OCI-LY1 (cell line): Measurements from ENCODE around the gene INHA.

Experiments used
- H2AFZ ChIP-seq: fragments of 200-600 bp; sonication (generic), shearing (Covaris generic); 2 replicates; pipeline ENCODE4 v1.6.0; 2014; ENCODE audit warnings: antibody characterized with exemption, mild to moderate bottlenecking, low read length
- H3F3A ChIP-seq: fragments of 200-600 bp; sonication (generic), shearing (Covaris generic); 2 replicates; pipeline ENCODE4 v1.6.0; 2014; ENCODE audit warnings: mild to moderate bottlenecking, antibody characterized with exemption, low read length, moderate library complexity; ENCODE audit not compliant: insufficient read depth
- H3K27ac ChIP-seq: fragments of 200-600 bp; sonication (generic); 2 replicates; pipeline ENCODE4 v1.5.1; 2014; ENCODE audit warnings: low read length, mixed run types, mild to moderate bottlenecking, low read depth; ENCODE audit not compliant: poor library complexity, severe bottlenecking
- H3K27me3 ChIP-seq: fragments of 200-600 bp; sonication (generic); 2 replicates; pipeline ENCODE4 v1.6.0; 2014; ENCODE audit warnings: antibody characterized with exemption, mild to moderate bottlenecking, low read length, moderate library complexity; ENCODE audit not compliant: insufficient read depth
- H3K36me3 ChIP-seq: fragments of 200-600 bp; sonication (generic); 2 replicates; pipeline ENCODE4 v1.6.1; 2014; ENCODE audit warnings: mild to moderate bottlenecking, antibody characterized with exemption, low read length, moderate library complexity, mixed read lengths; ENCODE audit not compliant: insufficient read depth
- H3K4me1 ChIP-seq: fragments of 200-600 bp; sonication (generic); 2 replicates; pipeline ENCODE4 v1.5.1; 2014; ENCODE audit warnings: mild to moderate bottlenecking, low read length, moderate library complexity; ENCODE audit not compliant: insufficient read depth, severe bottlenecking
- H3K4me2 ChIP-seq: fragments of 200-600 bp; sonication (generic), shearing (Covaris generic); 2 replicates; pipeline ENCODE4 v1.6.1; 2014; ENCODE audit warnings: low read length
- H3K4me3 ChIP-seq: fragments of 200-600 bp; sonication (generic); 2 replicates; pipeline ENCODE4 v1.5.1; 2014; ENCODE audit warnings: low read length, low read depth, mild to moderate bottlenecking, mixed read lengths; ENCODE audit not compliant: poor library complexity, severe bottlenecking
- H3K79me2 ChIP-seq: fragments of 200-600 bp; shearing (Covaris generic); 2 replicates; pipeline ENCODE4 v1.6.1; 2016; ENCODE audit warnings: mixed run types, low read length, mixed read lengths; ENCODE audit not compliant: insufficient read depth
- H3K9ac ChIP-seq: fragments of 200-600 bp; sonication (generic), shearing (Covaris generic); 2 replicates; pipeline ENCODE4 v1.6.1; 2014; ENCODE audit warnings: mild to moderate bottlenecking, low read length, mixed read lengths
- H3K9me2 ChIP-seq: fragments of 200-600 bp; sonication (generic), shearing (Covaris generic); 2 replicates; pipeline ENCODE4 v1.6.1; 2014; ENCODE audit warnings: low read depth, mild to moderate bottlenecking, low read length, mixed read lengths
- H3K9me3 ChIP-seq: fragments of 200-600 bp; shearing (Covaris generic); 2 replicates; pipeline ENCODE4 v1.6.1; 2014; ENCODE audit warnings: low read length, mixed read lengths
- H4K20me1 ChIP-seq: fragments of 200-600 bp; sonication (generic), shearing (Covaris generic); 2 replicates; pipeline ENCODE4 v1.6.0; 2016; ENCODE audit warnings: mild to moderate bottlenecking, low read length; ENCODE audit not compliant: insufficient read depth
- EZH2 ChIP-seq: fragments of 200-600 bp; sonication (generic), shearing (Covaris generic); IDR thresholded peaks from 2 replicates; pipeline ENCODE4 v1.8.0; 2017; ENCODE audit warnings: borderline replicate concordance, mixed run types, mild to moderate bottlenecking, antibody characterized with exemption, low read length, moderate library complexity, mixed read lengths
- TF ChIP-seq, protein P1 (sequence below): fragments of 200-600 bp; sonication (generic), shearing (Covaris generic); IDR thresholded peaks from 2 replicates; pipeline ENCODE4 v1.5.1; 2017; ENCODE audit warnings: mild to moderate bottlenecking, antibody characterized with exemption, low read length, moderate library complexity, mixed read lengths

Gene INHA

GRCh38 chr2:219598308-219599078, 26.4 kb downstream of the INHA start:
- H3K9ac ChIP-seq = peak overlapping the region; percentile 75
- peak overlapping the region; percentile 69 for H3K4me3 ChIP-seq
- H3K9me2 ChIP-seq = no peaks in the 10 kb centered on the region
- no peaks in the 10 kb centered on the region for H3F3A ChIP-seq
- TF ChIP-seq EZH2 = no peak
- TF ChIP-seq, protein P1, sequence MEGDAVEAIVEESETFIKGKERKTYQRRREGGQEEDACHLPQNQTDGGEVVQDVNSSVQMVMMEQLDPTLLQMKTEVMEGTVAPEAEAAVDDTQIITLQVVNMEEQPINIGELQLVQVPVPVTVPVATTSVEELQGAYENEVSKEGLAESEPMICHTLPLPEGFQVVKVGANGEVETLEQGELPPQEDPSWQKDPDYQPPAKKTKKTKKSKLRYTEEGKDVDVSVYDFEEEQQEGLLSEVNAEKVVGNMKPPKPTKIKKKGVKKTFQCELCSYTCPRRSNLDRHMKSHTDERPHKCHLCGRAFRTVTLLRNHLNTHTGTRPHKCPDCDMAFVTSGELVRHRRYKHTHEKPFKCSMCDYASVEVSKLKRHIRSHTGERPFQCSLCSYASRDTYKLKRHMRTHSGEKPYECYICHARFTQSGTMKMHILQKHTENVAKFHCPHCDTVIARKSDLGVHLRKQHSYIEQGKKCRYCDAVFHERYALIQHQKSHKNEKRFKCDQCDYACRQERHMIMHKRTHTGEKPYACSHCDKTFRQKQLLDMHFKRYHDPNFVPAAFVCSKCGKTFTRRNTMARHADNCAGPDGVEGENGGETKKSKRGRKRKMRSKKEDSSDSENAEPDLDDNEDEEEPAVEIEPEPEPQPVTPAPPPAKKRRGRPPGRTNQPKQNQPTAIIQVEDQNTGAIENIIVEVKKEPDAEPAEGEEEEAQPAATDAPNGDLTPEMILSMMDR = no peak
- H4K20me1 ChIP-seq = no peaks in the 10 kb centered on the region
- peaks cover 8% of the 10 kb centered on the region; the same call in 1 of the 2 replicates for H3K36me3 ChIP-seq
- H3K27ac ChIP-seq = peak overlapping the region; percentile 42
- H3K79me2 ChIP-seq = no peaks in the 10 kb centered on the region
- peak overlapping the region; percentile 83 for H3K4me2 ChIP-seq
- peaks cover 12% of the 10 kb centered on the region for H3K4me1 ChIP-seq
- H3K27me3 ChIP-seq = no peaks in the 10 kb centered on the region
- H2AFZ ChIP-seq = 0 out of 2 replicates have a peak overlapping the region, but pooled peaks have one; percentile 38
- H3K9me3 ChIP-seq = no peaks in the 10 kb centered on the region

- H3K4me1 ChIP-seq = peaks cover under 1% of the 10 kb centered on the region
- no peak overlapping the region for H3K4me3 ChIP-seq
- H3K4me2 ChIP-seq = no peak overlapping the region
- H3F3A ChIP-seq = no peaks in the 10 kb centered on the region
- no peak for TF ChIP-seq EZH2
- TF ChIP-seq, protein P1 = no peak
- no peaks in the 10 kb centered on the region for H3K79me2 ChIP-seq
- no peak overlapping the region for H3K27ac ChIP-seq
- no peaks in the 10 kb centered on the region for H3K27me3 ChIP-seq
- no peak overlapping the region for H2AFZ ChIP-seq
- H3K9me3 ChIP-seq = no peaks in the 10 kb centered on the region
- H4K20me1 ChIP-seq = no peaks in the 10 kb centered on the region
- H3K9me2 ChIP-seq = no peaks in the 10 kb centered on the region
- peaks cover 25% of the 10 kb centered on the region; the same call in 1 of the 2 replicates for H3K36me3 ChIP-seq
- H3K9ac ChIP-seq = no peak overlapping the region
Measured at GRCh38 chr2:219603771-219604170, 31.7 kb downstream of the INHA start.

GRCh38 chr2:219605607-219605954, 33.5 kb downstream of the INHA start:
- no peak for TF ChIP-seq EZH2
- TF ChIP-seq, protein P1 = no peak
- H3K4me3 ChIP-seq = no peak overlapping the region
- no peaks in the 10 kb centered on the region for H3K9me2 ChIP-seq
- H3K9ac ChIP-seq = no peak overlapping the region
- H3K4me1 ChIP-seq = no peaks in the 10 kb centered on the region
- H4K20me1 ChIP-seq = no peaks in the 10 kb centered on the region
- H3K36me3 ChIP-seq = peaks cover 25% of the 10 kb centered on the region; the same call in 1 of the 2 replicates
- no peaks in the 10 kb centered on the region for H3K9me3 ChIP-seq
- no peak overlapping the region for H3K4me2 ChIP-seq
- H3K79me2 ChIP-seq = no peaks in the 10 kb centered on the region
- H3K27me3 ChIP-seq = no peaks in the 10 kb centered on the region
- no peaks in the 10 kb centered on the region for H3F3A ChIP-seq
- H2AFZ ChIP-seq = no peak overlapping the region
- H3K27ac ChIP-seq = no peak overlapping the region
